Smooth muscle cell (in vitro differentiated cells): ENCODE measurements around the gene TMCC3. TPM values are rescaled to one million over a fixed set of nuclear protein-coding genes. Genes with fewer than 3 reads are reported as not detected.

Experiments used
- DNase-seq: peaks from one replicate; lab custom pipeline; 2025; ENCODE audit not compliant: unreplicated experiment; lab: John Stamatoyannopoulos, UW
- H2AFZ ChIP-seq: fragments of 200-600 bp; sonication (generic); 2 replicates; pipeline ENCODE4 v1.6.0; 2016; ENCODE audit warnings: antibody characterized with exemption, low read depth, mild to moderate bottlenecking
- H3F3A ChIP-seq: fragments of 200-600 bp; sonication (generic); 2 replicates; pipeline ENCODE4 v1.6.0; 2017; ENCODE audit warnings: antibody characterized with exemption, low read depth
- H3K27ac ChIP-seq: fragments of 200-600 bp; sonication (generic); 2 replicates; pipeline ENCODE4 v1.5.1; 2016; ENCODE audit warnings: low read depth, mild to moderate bottlenecking
- H3K27me3 ChIP-seq: fragments of 200-600 bp; sonication (generic); 2 replicates; pipeline ENCODE4 v1.6.1; 2016; ENCODE audit warnings: low read depth, mild to moderate bottlenecking
- H3K36me3 ChIP-seq: fragments of 200-600 bp; sonication (generic); 2 replicates; pipeline ENCODE4 v1.5.1; 2016; ENCODE audit warnings: low read depth
- H3K4me1 ChIP-seq: fragments of 200-600 bp; sonication (generic); 2 replicates; pipeline ENCODE4 v1.5.1; 2016; ENCODE audit warnings: low read depth
- H3K4me2 ChIP-seq: fragments of 200-600 bp; sonication (generic); 2 replicates; pipeline ENCODE4 v1.6.0; 2016; ENCODE audit warnings: mild to moderate bottlenecking
- H3K4me3 ChIP-seq: fragments of 200-600 bp; sonication (generic); 2 replicates; pipeline ENCODE4 v1.5.1; 2016; ENCODE audit warnings: mild to moderate bottlenecking
- H3K79me2 ChIP-seq: fragments of 200-600 bp; sonication (generic); 2 replicates; pipeline ENCODE4 v1.6.0; 2016; ENCODE audit warnings: low read depth, mild to moderate bottlenecking
- H3K9ac ChIP-seq: fragments of 200-600 bp; sonication (generic); 2 replicates; pipeline ENCODE4 v1.6.0; 2016; ENCODE audit warnings: low read depth
- H3K9me3 ChIP-seq: fragments of 200-600 bp; sonication (generic); replicated peaks from 2 replicates; pipeline ENCODE4 v1.5.1; 2016; ENCODE audit warnings: low read depth
- H4K20me1 ChIP-seq: fragments of 200-600 bp; sonication (generic); 2 replicates; pipeline ENCODE4 v1.6.0; 2016; ENCODE audit warnings: low read depth
- WGBS: methylation state at CpG from one replicate; pipeline ENCODE4 v1.1.7; 2016; ENCODE audit warnings: low lambda C conversion rate; 5-methylcytosine and 5-hydroxymethylcytosine counted together
- polyA plus RNA-seq: library from polyadenylated mRNA; unstranded; fragments of >200 nt; fragmentation: Nextera tagmentation; extraction: Ambion mirVana; gene quantifications from 2 replicates; pipeline ENCODE4 v1.2.1, GENCODE V29; 2016
- total RNA-seq: library from RNA; depleted of rRNA; stranded (reverse); fragments of >200 nt; gene quantifications from 2 replicates; pipeline ENCODE4 v1.2.3, GENCODE V29; 2014
- TF ChIP-seq, protein P1 (sequence below): fragments of 200-600 bp; sonication (generic); IDR thresholded peaks from 2 replicates; pipeline ENCODE4 v1.5.1; 2017; ENCODE audit warnings: borderline replicate concordance, mild to moderate bottlenecking, antibody characterized with exemption; ENCODE audit not compliant: insufficient read depth, poor library complexity, severe bottlenecking

Gene TMCC3
- total and polyA plus RNA-seq, 2 experiments from 2014 or later = 7.0 to 11.2 TPM

DNA sequence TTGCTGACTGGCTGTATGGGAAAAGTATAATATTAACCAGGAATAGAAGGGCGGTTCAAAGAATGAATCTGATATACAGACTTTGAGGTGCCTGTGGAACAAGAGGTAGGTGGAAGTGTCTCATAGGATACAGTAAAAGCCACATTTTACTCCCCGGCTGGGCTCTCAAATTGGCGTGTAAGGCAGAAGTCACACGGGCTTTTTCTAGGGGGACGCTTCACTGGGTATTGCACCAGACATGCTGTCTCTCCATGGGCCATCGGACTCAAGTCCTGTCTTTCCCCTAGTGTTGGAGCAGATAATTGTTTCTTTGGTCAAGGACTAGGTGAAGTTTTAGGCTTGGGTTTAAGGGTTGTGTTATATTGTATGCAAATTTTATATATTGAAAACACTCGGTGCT lies 9.1 kb downstream of the TMCC3 start:
- TF ChIP-seq, protein P1, sequence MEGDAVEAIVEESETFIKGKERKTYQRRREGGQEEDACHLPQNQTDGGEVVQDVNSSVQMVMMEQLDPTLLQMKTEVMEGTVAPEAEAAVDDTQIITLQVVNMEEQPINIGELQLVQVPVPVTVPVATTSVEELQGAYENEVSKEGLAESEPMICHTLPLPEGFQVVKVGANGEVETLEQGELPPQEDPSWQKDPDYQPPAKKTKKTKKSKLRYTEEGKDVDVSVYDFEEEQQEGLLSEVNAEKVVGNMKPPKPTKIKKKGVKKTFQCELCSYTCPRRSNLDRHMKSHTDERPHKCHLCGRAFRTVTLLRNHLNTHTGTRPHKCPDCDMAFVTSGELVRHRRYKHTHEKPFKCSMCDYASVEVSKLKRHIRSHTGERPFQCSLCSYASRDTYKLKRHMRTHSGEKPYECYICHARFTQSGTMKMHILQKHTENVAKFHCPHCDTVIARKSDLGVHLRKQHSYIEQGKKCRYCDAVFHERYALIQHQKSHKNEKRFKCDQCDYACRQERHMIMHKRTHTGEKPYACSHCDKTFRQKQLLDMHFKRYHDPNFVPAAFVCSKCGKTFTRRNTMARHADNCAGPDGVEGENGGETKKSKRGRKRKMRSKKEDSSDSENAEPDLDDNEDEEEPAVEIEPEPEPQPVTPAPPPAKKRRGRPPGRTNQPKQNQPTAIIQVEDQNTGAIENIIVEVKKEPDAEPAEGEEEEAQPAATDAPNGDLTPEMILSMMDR = no peak
- no peaks in the 10 kb centered on the region for H3K36me3 ChIP-seq
- no peak overlapping the region for H3K4me2 ChIP-seq
- no peak for DNase-seq
- H3F3A ChIP-seq = peaks cover 9% of the 10 kb centered on the region
- no peak overlapping the region for H3K4me3 ChIP-seq
- H3K79me2 ChIP-seq = peaks cover 24% of the 10 kb centered on the region
- H3K27me3 ChIP-seq = no peaks in the 10 kb centered on the region
- peaks cover 8% of the 10 kb centered on the region for H3K4me1 ChIP-seq
- no peak overlapping the region for H2AFZ ChIP-seq
- H3K9me3 ChIP-seq = no peaks in the 10 kb centered on the region
- H4K20me1 ChIP-seq = peaks cover 26% of the 10 kb centered on the region
- no peak overlapping the region for H3K27ac ChIP-seq
- 98% methylated on average over 7 of the region's 7 CpGs for WGBS
- no peak overlapping the region for H3K9ac ChIP-seq

DNA sequence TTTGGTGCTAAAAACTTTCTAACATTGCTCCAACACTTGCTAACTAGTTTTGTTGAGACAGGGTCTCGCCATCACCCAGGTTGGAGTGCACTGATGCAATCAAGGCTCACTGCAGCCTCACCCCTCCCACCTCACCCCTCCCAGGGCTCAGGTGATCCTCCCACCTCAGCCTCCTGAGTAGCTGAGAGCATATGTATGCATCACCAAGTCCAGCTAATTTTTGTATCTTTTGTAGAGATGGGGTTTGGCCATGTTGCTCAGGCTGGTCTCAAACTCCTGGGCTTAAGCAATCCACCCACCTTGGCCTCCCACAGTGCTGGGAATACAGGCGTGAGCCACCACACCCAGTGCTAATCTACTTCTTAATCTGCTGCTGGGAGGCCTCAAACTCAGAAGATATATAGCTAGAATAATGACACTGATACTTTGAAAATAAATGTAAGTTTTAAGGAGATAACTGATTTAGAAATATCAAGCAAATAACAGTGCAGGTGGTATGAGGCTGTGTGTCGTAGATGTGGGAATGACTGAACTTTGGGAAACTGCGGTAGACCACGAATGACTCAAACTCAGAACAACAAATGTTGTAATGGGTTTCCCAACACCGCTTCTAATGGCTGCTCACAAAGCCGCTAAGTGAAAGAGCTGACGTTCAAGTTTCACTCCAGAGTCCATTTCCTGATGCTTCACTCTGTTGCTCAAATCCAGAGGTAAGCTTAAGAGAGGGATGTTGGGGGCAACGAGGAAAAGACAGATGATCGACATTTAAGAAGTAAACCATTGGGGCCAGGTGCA lies 10.0 kb downstream of the TMCC3 start:
- no peak overlapping the region for H2AFZ ChIP-seq
- no peak overlapping the region for H3K9ac ChIP-seq
- no peak for DNase-seq
- 84% methylated on average over 10 of the region's 10 CpGs for WGBS
- no peaks in the 10 kb centered on the region for H3K9me3 ChIP-seq
- no peak overlapping the region for H3K27ac ChIP-seq
- peaks cover 20% of the 10 kb centered on the region for H3K79me2 ChIP-seq
- H3F3A ChIP-seq = peaks cover 9% of the 10 kb centered on the region
- H3K4me1 ChIP-seq = peaks cover 8% of the 10 kb centered on the region
- H3K4me2 ChIP-seq = no peak overlapping the region
- H3K4me3 ChIP-seq = no peak overlapping the region
- H4K20me1 ChIP-seq = peaks cover 30% of the 10 kb centered on the region
- H3K27me3 ChIP-seq = no peaks in the 10 kb centered on the region
- H3K36me3 ChIP-seq = no peaks in the 10 kb centered on the region
- TF ChIP-seq, protein P1 = no peak

DNA sequence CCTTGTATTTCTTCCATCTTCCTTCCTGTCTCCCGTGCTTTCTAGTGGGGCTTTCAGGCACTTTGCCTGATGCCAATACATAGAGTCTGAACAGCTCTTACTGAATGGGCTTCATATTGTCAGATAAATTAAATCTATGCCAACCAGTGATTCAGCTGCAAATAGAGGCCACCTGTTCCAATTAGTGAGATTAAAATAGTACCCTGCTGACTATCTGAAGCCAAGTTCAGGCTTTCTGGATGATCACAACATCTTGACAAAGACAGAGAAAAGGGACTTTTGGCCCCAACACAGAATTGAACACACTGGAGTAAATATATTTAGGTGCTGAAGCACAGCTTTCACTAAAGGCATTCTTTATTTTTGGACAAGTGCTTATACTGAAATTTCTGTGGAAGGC lies 11.8 kb downstream of the TMCC3 start:
- H3K4me3 ChIP-seq = no peak overlapping the region
- peaks cover 24% of the 10 kb centered on the region for H4K20me1 ChIP-seq
- no peak for DNase-seq
- H3F3A ChIP-seq = no peaks in the 10 kb centered on the region
- TF ChIP-seq, protein P1 = no peak
- WGBS = 96% methylated on average over 1 of the region's 1 CpG
- peaks cover 20% of the 10 kb centered on the region for H3K79me2 ChIP-seq
- no peaks in the 10 kb centered on the region for H3K27me3 ChIP-seq
- no peaks in the 10 kb centered on the region for H3K36me3 ChIP-seq
- no peak overlapping the region for H2AFZ ChIP-seq
- H3K4me1 ChIP-seq = no peaks in the 10 kb centered on the region
- H3K9me3 ChIP-seq = no peaks in the 10 kb centered on the region
- H3K4me2 ChIP-seq = no peak overlapping the region
- no peak overlapping the region for H3K9ac ChIP-seq
- H3K27ac ChIP-seq = no peak overlapping the region
